HG03025 (cell line): ENCODE results near the gene PRMT1.
A peak's percentile ranks its signal among the peaks of the same experiment; 100 is the strongest.

ENCODE experiments used
- ATAC-seq: cut with Tn5 transposase; IDR thresholded peaks from one replicate; pipeline ENCODE4 v1.9.1; 2021; ENCODE audit warnings: mild to moderate bottlenecking, moderate library complexity; ENCODE audit not compliant: unreplicated experiment, low FRiP score

PRMT1 gene

GRCh38 chr19:49651029-49651819 lies 25.8 kb upstream of the PRMT1 start:
- ATAC-seq: no peak

- no peak for ATAC-seq
Measured at GRCh38 chr19:49651820-49652550, 25.1 kb upstream of the PRMT1 start.

- ATAC-seq: no peak
Measured at GRCh38 chr19:49652551-49653465, 24.3 kb upstream of the PRMT1 start.

GRCh38 chr19:49653466-49653806 lies 23.6 kb upstream of the PRMT1 start:
- no peak for ATAC-seq

- ATAC-seq: no peak
Measured at GRCh38 chr19:49654581-49654980, 22.5 kb upstream of the PRMT1 start.

- ATAC-seq: no peak
Measured at GRCh38 chr19:49655570-49656455, 21.3 kb upstream of the PRMT1 start.

- ATAC-seq: no peak
Measured at GRCh38 chr19:49656456-49657109, 20.5 kb upstream of the PRMT1 start.

GRCh38 chr19:49657493-49658138 lies 19.5 kb upstream of the PRMT1 start:
- no peak for ATAC-seq

GRCh38 chr19:49658139-49658517 lies 18.9 kb upstream of the PRMT1 start:
- no peak for ATAC-seq

GRCh38 chr19:49658566-49659442 lies 18.3 kb upstream of the PRMT1 start:
- no peak for ATAC-seq

GRCh38 chr19:49660338-49660961 lies 16.6 kb upstream of the PRMT1 start:
- no peak for ATAC-seq

GRCh38 chr19:49662011-49662410 lies 15.1 kb upstream of the PRMT1 start:
- no peak for ATAC-seq

- ATAC-seq: no peak
Measured at GRCh38 chr19:49663224-49663623, 13.8 kb upstream of the PRMT1 start.

- ATAC-seq: no peak
Measured at GRCh38 chr19:49664171-49665035, 12.7 kb upstream of the PRMT1 start.

- no peak for ATAC-seq
Measured at GRCh38 chr19:49665036-49665350, 12.1 kb upstream of the PRMT1 start.

- peak; percentile 70 for ATAC-seq
Measured at GRCh38 chr19:49665351-49666119, 11.5 kb upstream of the PRMT1 start, which contains the start of the genes BCL2L12 and IRF3. Gene BCL2L12 (plus strand): TSS chr19:49665933. CDS start chr19:49666693, 760 bp downstream. Gene IRF3 (minus strand): TSS chr19:49665857. CDS start chr19:49664838, 1,019 bp downstream.
